Activated B cell treated with CpG ODN at 0.5 μM for 24 hours (primary cell): ENCODE measurements around the gene EPS15. TPM values are rescaled to one million over a fixed set of nuclear protein-coding genes. Genes with fewer than 3 reads are reported as not detected.
"Not testable (repeated sequence)": the region's sequence is repeated elsewhere in the genome, so short reads cannot be mapped to it uniquely, and the experiment has no call there.

ENCODE experiments used
- ATAC-seq: fragments of 200-7000 bp; cut with Tn5 transposase; one replicate; pipeline ENCODE4 v1.10.0; 2021; ENCODE audit warnings: low read depth, mild to moderate bottlenecking, moderate library complexity
- CTCF ChIA-PET: fragments of 350-600 bp; sonication (Branson Sonifier 250); formaldehyde crosslinking; loops from one replicate; lab custom pipeline; 2021; ENCODE audit warnings: antibody characterized with exemption; lab: Charles Lee
- POLR2A ChIA-PET: fragments of 350-600 bp; sonication (Branson Sonifier 250); formaldehyde crosslinking; loops from one replicate; lab custom pipeline; 2021; ENCODE audit warnings: antibody characterized with exemption; lab: Charles Lee
- DNase-seq: peaks from one replicate; pipeline ENCODE4 v3.0.0; 2022
- H3K27ac Mint-ChIP-seq: one replicate; pipeline ENCODE4 v1.8.0; 2020; ENCODE audit warnings: mixed read lengths
- H3K27me3 Mint-ChIP-seq: one replicate; pipeline ENCODE4 v1.8.0; 2021; ENCODE audit warnings: mixed read lengths
- H3K36me3 Mint-ChIP-seq: one replicate; pipeline ENCODE4 v1.8.0; 2021; ENCODE audit warnings: low read depth, mixed read lengths
- H3K4me1 Mint-ChIP-seq: one replicate; pipeline ENCODE4 v1.8.0; 2021; ENCODE audit warnings: mixed read lengths
- H3K4me3 Mint-ChIP-seq: one replicate; pipeline ENCODE4 v1.8.0; 2020; ENCODE audit warnings: mild to moderate bottlenecking, mixed read lengths
- H3K9me3 Mint-ChIP-seq: one replicate; pipeline ENCODE4 v1.8.0; 2020; ENCODE audit warnings: mixed read lengths
- CTCF ChIP-seq: fragments of 200-600 bp; IDR thresholded peaks from one replicate; pipeline ENCODE4 v1.8.0; 2022; ENCODE audit warnings: antibody characterized with exemption, mild to moderate bottlenecking
- intact Hi-C: fragments of 100-400 bp; cut with micrococcal nuclease; formaldehyde crosslinking; loops from one replicate; pipeline ENCODE4 v1.15.1; 2024
- total RNA-seq: library from RNA; stranded (reverse); gene quantifications from 2 replicates; pipeline ENCODE4 v1.2.3, GENCODE V29; 2022

The EPS15 gene
- total RNA-seq, 1 donor from 2014 or later = 150 TPM

GRCh38 chr1:51565009-51565408 lies 45.9 kb upstream of the EPS15 start:
- no peaks in the 10 kb centered on the region for H3K36me3 Mint-ChIP-seq
- peaks cover 23% of the 10 kb centered on the region for H3K4me1 Mint-ChIP-seq
- intact Hi-C loops = loop anchor here (5.0 kb wide), 1 partner anchor 33 kb away; no protein-coding TSS in a partner anchor
- ChIA-PET POLR2A (no interaction called here), CTCF (no interaction called here)
- TF ChIP-seq CTCF = no peak
- H3K9me3 Mint-ChIP-seq = no peaks in the 10 kb centered on the region
- no peaks in the 10 kb centered on the region for H3K27me3 Mint-ChIP-seq
- H3K27ac Mint-ChIP-seq = peak overlapping the region; percentile 56
- DNase-seq (no peak), ATAC-seq (no peak)
- no peak overlapping the region for H3K4me3 Mint-ChIP-seq

- Mint-ChIP-seq H3K36me3 (no peaks in the 10 kb centered on the region), H3K9me3 (no peaks in the 10 kb centered on the region), H3K27me3 (no peaks in the 10 kb centered on the region), H3K4me1 (peaks cover 14% of the 10 kb centered on the region), H3K4me3 (peak overlapping the region; percentile 24), H3K27ac (peak overlapping the region; percentile 56)
- intact Hi-C loops = no loop called here
- CTCF ChIA-PET = no interaction called here
- ATAC-seq (peak; percentile 87), DNase-seq (no peak)
- POLR2A ChIA-PET = interaction anchor here (0.5 to 1.0 kb wide), 3 partner anchors 14 to 147 kb away, joined by 3 to 10 read pairs (median 4); no protein-coding TSS in a partner anchor
- no peak for TF ChIP-seq CTCF
Observed at GRCh38 chr1:51564124-51564523, 45.1 kb upstream of the EPS15 start.

GRCh38 chr1:51561702-51562101 lies 42.6 kb upstream of the EPS15 start:
- Mint-ChIP-seq H3K4me1 (no peaks in the 10 kb centered on the region), H3K27ac (no peak overlapping the region), H3K4me3 (no peak overlapping the region), H3K36me3 (no peaks in the 10 kb centered on the region), H3K9me3 (no peaks in the 10 kb centered on the region), H3K27me3 (no peaks in the 10 kb centered on the region)
- ChIA-PET POLR2A (no interaction called here), CTCF (no interaction called here)
- no peak for ATAC-seq
- DNase-seq = no peak
- no peak for TF ChIP-seq CTCF
- intact Hi-C loops = no loop called here

GRCh38 chr1:51560895-51561294 lies 41.8 kb upstream of the EPS15 start:
- H3K27me3 Mint-ChIP-seq, H3K27ac Mint-ChIP-seq, H3K9me3 Mint-ChIP-seq, intact Hi-C loops, CTCF ChIA-PET, POLR2A ChIA-PET, DNase-seq, H3K4me3 Mint-ChIP-seq, H3K36me3 Mint-ChIP-seq, ATAC-seq, H3K4me1 Mint-ChIP-seq: not testable (repeated sequence)

- intact Hi-C loops = no loop called here
- Mint-ChIP-seq H3K4me3 (no peak overlapping the region), H3K27ac (no peak overlapping the region), H3K4me1 (no peaks in the 10 kb centered on the region), H3K9me3 (no peaks in the 10 kb centered on the region), H3K36me3 (no peaks in the 10 kb centered on the region), H3K27me3 (no peaks in the 10 kb centered on the region)
- no peak for ATAC-seq
- POLR2A ChIA-PET = no interaction called here
- CTCF ChIA-PET = no interaction called here
- no peak for TF ChIP-seq CTCF
- no peak for DNase-seq
Observed at GRCh38 chr1:51560034-51560433, 41.0 kb upstream of the EPS15 start.

- intact Hi-C loops = no loop called here
- ChIA-PET POLR2A (no interaction called here), CTCF (no interaction called here)
- Mint-ChIP-seq H3K27me3 (no peaks in the 10 kb centered on the region), H3K4me3 (no peak overlapping the region), H3K9me3 (no peaks in the 10 kb centered on the region), H3K4me1 (no peaks in the 10 kb centered on the region), H3K27ac (no peak overlapping the region), H3K36me3 (no peaks in the 10 kb centered on the region)
- no peak for DNase-seq
- ATAC-seq = no peak
- TF ChIP-seq CTCF = no peak
Observed at GRCh38 chr1:51559501-51559900, 40.4 kb upstream of the EPS15 start.
